SU-DHL-6 (cell line): ENCODE measurements around the gene HYDIN.

Experiments used
- H2AFZ ChIP-seq: fragments of 200-600 bp; sonication (generic); 2 replicates; pipeline ENCODE4 v1.6.1; 2014; ENCODE audit warnings: low read depth, mild to moderate bottlenecking, moderate library complexity, mixed read lengths, antibody characterized with exemption, low read length; ENCODE audit not compliant: severe bottlenecking
- H3F3A ChIP-seq: fragments of 200-600 bp; shearing (Covaris generic); 2 replicates; pipeline ENCODE4 v1.6.0; 2016; ENCODE audit warnings: antibody characterized with exemption, mild to moderate bottlenecking; ENCODE audit not compliant: insufficient read depth
- H3K27ac ChIP-seq: fragments of 200-600 bp; sonication (generic); 2 replicates; pipeline ENCODE4 v1.5.1; 2016; ENCODE audit warnings: low read depth, mild to moderate bottlenecking, low read length, moderate library complexity, mixed read lengths
- H3K27me3 ChIP-seq: fragments of 200-600 bp; sonication (generic), shearing (Covaris generic); 2 replicates; pipeline ENCODE4 v1.6.0; 2014; ENCODE audit warnings: mild to moderate bottlenecking, low read length
- H3K36me3 ChIP-seq: fragments of 200-600 bp; sonication (generic); 2 replicates; pipeline ENCODE4 v1.6.1; 2014; ENCODE audit warnings: mild to moderate bottlenecking, low read length, mixed read lengths
- H3K4me2 ChIP-seq: fragments of 300-600, 200-600 bp; shearing (Covaris generic), sonication (generic); 2 replicates; pipeline ENCODE4 v1.6.0; 2014; ENCODE audit warnings: low read length, low read depth, mild to moderate bottlenecking; ENCODE audit not compliant: poor library complexity, severe bottlenecking
- H3K4me3 ChIP-seq: fragments of 200-600 bp; sonication (generic); 2 replicates; pipeline ENCODE4 v1.5.1; 2014; ENCODE audit warnings: antibody characterized with exemption, low read length, mild to moderate bottlenecking, mixed read lengths; ENCODE audit not compliant: insufficient read depth, poor library complexity, severe bottlenecking
- H3K79me2 ChIP-seq: fragments of 200-600 bp; sonication (generic); 2 replicates; pipeline ENCODE4 v1.6.1; 2014; ENCODE audit warnings: mild to moderate bottlenecking, low read length, moderate library complexity; ENCODE audit not compliant: insufficient read depth
- H3K9ac ChIP-seq: fragments of 200-600 bp; sonication (generic); 2 replicates; pipeline ENCODE4 v1.7.0; 2014; ENCODE audit warnings: mild to moderate bottlenecking, low read length
- H3K9me2 ChIP-seq: fragments of 200-600 bp; sonication (generic); replicated peaks from 2 replicates; pipeline ENCODE4 v1.6.1; 2014; ENCODE audit warnings: low read length; ENCODE audit not compliant: insufficient read depth
- H3K9me3 ChIP-seq: fragments of 200-600 bp; sonication (generic); 2 replicates; pipeline ENCODE4 v1.6.1; 2014; ENCODE audit warnings: low read length, mixed read lengths; ENCODE audit not compliant: insufficient read depth
- H4K20me1 ChIP-seq: fragments of 200-600 bp; sonication (generic); 2 replicates; pipeline ENCODE4 v1.6.1; 2014; ENCODE audit warnings: low read depth, mild to moderate bottlenecking, antibody characterized with exemption, low read length, moderate library complexity, mixed read lengths
- EZH2phosphoT487 ChIP-seq: fragments of 200-600 bp; sonication (generic), shearing (Covaris generic); conservative IDR thresholded peaks from 2 replicates; pipeline ENCODE4 v1.6.1; 2018; ENCODE audit warnings: mild to moderate bottlenecking, antibody characterized with exemption, low read length, moderate library complexity, mixed read lengths
- TF ChIP-seq, protein P1 (sequence below): fragments of 200-600 bp; sonication (generic); IDR thresholded peaks from one replicate; pipeline ENCODE4 v1.5.1; 2017; ENCODE audit warnings: antibody characterized with exemption, mild to moderate bottlenecking, low read length, moderate library complexity; ENCODE audit not compliant: insufficient read depth, poor library complexity, severe bottlenecking

The HYDIN gene

DNA sequence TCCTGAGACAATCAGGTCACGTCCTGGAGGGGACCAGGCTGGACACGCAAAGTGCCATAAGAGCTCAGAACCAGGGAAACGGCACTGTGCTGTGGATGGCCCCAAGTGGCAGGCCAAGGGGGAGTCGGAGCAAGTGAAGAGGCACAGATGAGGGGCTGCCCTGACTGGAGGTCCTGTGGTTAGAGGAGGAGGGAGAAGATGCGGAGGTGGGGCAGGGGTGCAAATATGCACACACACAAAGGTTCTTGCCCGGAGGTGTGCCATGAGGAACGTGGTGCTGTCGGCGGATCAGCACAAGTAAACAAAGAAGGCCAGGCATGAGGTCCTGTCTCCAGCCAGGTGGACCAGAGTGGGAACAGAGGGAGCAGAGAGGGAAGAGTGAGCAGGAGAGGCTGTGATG lies 453.0 kb downstream of the HYDIN start:
- Histone ChIP-seq H3K27ac (no peak overlapping the region), H2AFZ (no peak overlapping the region), H4K20me1 (no peaks in the 10 kb centered on the region), H3K36me3 (peaks cover 4% of the 10 kb centered on the region), H3K9me2 (no peaks in the 10 kb centered on the region), H3F3A (no peaks in the 10 kb centered on the region), H3K4me3 (no peak overlapping the region), H3K79me2 (no peaks in the 10 kb centered on the region), H3K27me3 (no peaks in the 10 kb centered on the region), H3K4me2 (no peak overlapping the region), H3K9ac (no peak overlapping the region), H3K9me3 (no peaks in the 10 kb centered on the region)
- TF ChIP-seq, protein P1, sequence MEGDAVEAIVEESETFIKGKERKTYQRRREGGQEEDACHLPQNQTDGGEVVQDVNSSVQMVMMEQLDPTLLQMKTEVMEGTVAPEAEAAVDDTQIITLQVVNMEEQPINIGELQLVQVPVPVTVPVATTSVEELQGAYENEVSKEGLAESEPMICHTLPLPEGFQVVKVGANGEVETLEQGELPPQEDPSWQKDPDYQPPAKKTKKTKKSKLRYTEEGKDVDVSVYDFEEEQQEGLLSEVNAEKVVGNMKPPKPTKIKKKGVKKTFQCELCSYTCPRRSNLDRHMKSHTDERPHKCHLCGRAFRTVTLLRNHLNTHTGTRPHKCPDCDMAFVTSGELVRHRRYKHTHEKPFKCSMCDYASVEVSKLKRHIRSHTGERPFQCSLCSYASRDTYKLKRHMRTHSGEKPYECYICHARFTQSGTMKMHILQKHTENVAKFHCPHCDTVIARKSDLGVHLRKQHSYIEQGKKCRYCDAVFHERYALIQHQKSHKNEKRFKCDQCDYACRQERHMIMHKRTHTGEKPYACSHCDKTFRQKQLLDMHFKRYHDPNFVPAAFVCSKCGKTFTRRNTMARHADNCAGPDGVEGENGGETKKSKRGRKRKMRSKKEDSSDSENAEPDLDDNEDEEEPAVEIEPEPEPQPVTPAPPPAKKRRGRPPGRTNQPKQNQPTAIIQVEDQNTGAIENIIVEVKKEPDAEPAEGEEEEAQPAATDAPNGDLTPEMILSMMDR = no peak
- no peak for TF ChIP-seq EZH2phosphoT487

DNA sequence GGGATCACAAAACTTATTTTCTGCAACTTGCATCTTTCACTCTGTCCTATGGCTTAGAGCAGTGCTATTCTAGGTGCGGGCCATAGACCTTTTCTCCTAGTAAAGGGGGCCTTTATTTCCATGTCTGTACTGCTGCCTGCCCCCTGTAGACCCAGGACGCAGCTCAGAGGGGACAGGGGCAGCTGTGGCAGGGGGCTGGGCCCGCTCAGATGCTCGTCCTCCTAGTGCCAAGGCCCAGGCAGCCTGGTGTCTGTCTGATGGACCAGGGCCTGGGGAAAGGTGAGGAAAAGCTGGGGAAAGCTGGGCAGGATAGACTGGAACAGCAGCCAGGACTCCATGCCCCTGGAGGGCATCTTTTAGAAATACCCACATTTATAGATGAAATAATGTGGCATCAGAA lies 455.1 kb downstream of the HYDIN start:
- Histone ChIP-seq H3K79me2 (no peaks in the 10 kb centered on the region), H3K9me2 (no peaks in the 10 kb centered on the region), H3K4me3 (no peak overlapping the region), H3F3A (no peaks in the 10 kb centered on the region), H3K9ac (no peak overlapping the region), H3K27me3 (no peaks in the 10 kb centered on the region), H2AFZ (no peak overlapping the region), H3K9me3 (no peaks in the 10 kb centered on the region), H4K20me1 (no peaks in the 10 kb centered on the region), H3K36me3 (no peaks in the 10 kb centered on the region; the same call in 1 of the 2 replicates), H3K4me2 (no peak overlapping the region), H3K27ac (no peak overlapping the region)
- no peak for TF ChIP-seq EZH2phosphoT487
- TF ChIP-seq, protein P1 = no peak

DNA sequence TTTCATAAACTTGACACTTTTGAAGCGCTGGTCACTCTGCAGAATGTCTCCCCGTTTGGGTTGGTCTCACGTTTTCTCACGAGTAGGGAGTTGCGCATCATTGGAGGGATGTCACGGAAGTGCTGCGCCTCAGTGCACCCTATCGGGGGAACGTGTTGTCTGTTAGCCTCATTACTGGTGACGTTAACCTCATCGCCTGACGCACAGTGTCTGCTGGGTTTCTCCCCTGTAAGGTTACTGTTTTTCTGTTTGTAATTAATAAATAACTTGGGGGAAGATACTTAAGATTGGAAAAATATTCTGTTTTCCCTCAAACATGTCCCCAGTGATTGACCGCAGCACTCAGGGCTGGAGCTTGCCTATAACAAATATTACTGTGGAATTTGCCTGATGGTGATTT lies 456.3 kb downstream of the HYDIN start:
- TF ChIP-seq EZH2phosphoT487 = no peak
- TF ChIP-seq, protein P1 = no peak
- Histone ChIP-seq H3K36me3 (no peaks in the 10 kb centered on the region; the same call in 1 of the 2 replicates), H3K9ac (no peak overlapping the region), H3F3A (no peaks in the 10 kb centered on the region), H3K27ac (no peak overlapping the region), H3K9me2 (no peaks in the 10 kb centered on the region), H3K27me3 (no peaks in the 10 kb centered on the region), H3K79me2 (no peaks in the 10 kb centered on the region), H2AFZ (no peak overlapping the region), H3K9me3 (no peaks in the 10 kb centered on the region), H3K4me3 (no peak overlapping the region), H3K4me2 (no peak overlapping the region), H4K20me1 (no peaks in the 10 kb centered on the region)
